Measurements from ENCODE around the gene UMPS.

DNA sequence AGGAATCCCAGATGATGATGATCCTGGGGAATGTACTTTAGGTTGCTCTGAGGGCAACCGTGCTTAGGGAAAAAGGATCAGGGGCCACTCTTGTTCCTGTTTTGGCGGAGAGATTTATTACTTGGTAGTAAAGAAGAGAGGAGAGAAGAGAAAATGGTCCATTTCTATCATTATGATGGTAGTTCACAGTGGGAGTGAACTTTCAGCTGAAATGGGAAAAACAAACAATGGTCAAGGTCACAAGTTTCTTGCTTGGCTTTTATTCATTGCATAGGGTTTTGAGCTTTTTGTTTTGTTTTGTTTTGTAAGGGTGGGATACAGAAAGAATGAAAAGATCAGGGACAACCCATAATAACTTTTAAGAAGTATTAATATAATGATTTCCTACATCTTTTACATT, 7.7 kb upstream of the UMPS start:
- TF ChIP-seq, protein P1, sequence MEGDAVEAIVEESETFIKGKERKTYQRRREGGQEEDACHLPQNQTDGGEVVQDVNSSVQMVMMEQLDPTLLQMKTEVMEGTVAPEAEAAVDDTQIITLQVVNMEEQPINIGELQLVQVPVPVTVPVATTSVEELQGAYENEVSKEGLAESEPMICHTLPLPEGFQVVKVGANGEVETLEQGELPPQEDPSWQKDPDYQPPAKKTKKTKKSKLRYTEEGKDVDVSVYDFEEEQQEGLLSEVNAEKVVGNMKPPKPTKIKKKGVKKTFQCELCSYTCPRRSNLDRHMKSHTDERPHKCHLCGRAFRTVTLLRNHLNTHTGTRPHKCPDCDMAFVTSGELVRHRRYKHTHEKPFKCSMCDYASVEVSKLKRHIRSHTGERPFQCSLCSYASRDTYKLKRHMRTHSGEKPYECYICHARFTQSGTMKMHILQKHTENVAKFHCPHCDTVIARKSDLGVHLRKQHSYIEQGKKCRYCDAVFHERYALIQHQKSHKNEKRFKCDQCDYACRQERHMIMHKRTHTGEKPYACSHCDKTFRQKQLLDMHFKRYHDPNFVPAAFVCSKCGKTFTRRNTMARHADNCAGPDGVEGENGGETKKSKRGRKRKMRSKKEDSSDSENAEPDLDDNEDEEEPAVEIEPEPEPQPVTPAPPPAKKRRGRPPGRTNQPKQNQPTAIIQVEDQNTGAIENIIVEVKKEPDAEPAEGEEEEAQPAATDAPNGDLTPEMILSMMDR (conservative IDR thresholded peaks at IDR 0.05; ENCODE audit: low read depth, low read length) = no peak
- TF ChIP-seq MXI1 (IDR thresholded peaks at IDR 0.05; ENCODE audit: borderline replicate concordance, low read depth, low read length) = no peak
- TF ChIP-seq, protein P2, sequence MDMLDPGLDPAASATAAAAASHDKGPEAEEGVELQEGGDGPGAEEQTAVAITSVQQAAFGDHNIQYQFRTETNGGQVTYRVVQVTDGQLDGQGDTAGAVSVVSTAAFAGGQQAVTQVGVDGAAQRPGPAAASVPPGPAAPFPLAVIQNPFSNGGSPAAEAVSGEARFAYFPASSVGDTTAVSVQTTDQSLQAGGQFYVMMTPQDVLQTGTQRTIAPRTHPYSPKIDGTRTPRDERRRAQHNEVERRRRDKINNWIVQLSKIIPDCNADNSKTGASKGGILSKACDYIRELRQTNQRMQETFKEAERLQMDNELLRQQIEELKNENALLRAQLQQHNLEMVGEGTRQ (IDR thresholded peaks at IDR 0.05; ENCODE audit: low read depth, low read length) = no peak
- TF ChIP-seq MAZ (IDR thresholded peaks at IDR 0.05; ENCODE audit: borderline replicate concordance, low read depth, low read length) = no peak
- no peak for TF ChIP-seq MAFK (IDR thresholded peaks at IDR 0.05; ENCODE audit: low read depth, low read length)
- no peak for TF ChIP-seq POLR2A (IDR thresholded peaks at IDR 0.05; ENCODE audit: low read depth, low read length)
- TF ChIP-seq, protein P3, sequence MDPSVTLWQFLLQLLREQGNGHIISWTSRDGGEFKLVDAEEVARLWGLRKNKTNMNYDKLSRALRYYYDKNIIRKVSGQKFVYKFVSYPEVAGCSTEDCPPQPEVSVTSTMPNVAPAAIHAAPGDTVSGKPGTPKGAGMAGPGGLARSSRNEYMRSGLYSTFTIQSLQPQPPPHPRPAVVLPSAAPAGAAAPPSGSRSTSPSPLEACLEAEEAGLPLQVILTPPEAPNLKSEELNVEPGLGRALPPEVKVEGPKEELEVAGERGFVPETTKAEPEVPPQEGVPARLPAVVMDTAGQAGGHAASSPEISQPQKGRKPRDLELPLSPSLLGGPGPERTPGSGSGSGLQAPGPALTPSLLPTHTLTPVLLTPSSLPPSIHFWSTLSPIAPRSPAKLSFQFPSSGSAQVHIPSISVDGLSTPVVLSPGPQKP (IDR thresholded peaks at IDR 0.05; ENCODE audit: borderline replicate concordance, low read depth, low read length) = no peak
